Loucy (cell line): ENCODE results near the gene NXPE4.

Experiments
- CTCF ChIP-seq: fragments of 200-600 bp; sonication (generic); conservative IDR thresholded peaks from 2 replicates; pipeline ENCODE4 v1.5.1; 2014; ENCODE audit warnings: mild to moderate bottlenecking, antibody characterized with exemption, low read length
- EZH2phosphoT487 ChIP-seq: fragments of 200-600 bp; IDR thresholded peaks from 2 replicates; pipeline ENCODE4 v1.6.1; 2018; ENCODE audit warnings: antibody characterized with exemption, mild to moderate bottlenecking, moderate library complexity, borderline replicate concordance

- TF ChIP-seq CTCF = no peak
- no peak for TF ChIP-seq EZH2phosphoT487
Observed at GRCh38 chr11:114609429-114609828, 13.8 kb upstream of the NXPE4 start.
